Thoracic aorta (tissue), 2 donors: ENCODE results near the gene CALN1. TPM values are rescaled to one million over a fixed set of nuclear protein-coding genes. Genes with fewer than 3 reads are reported as not detected.
"Not testable (repeated sequence)": the region's sequence is repeated elsewhere in the genome, so short reads cannot be mapped to it uniquely, and the experiment has no call there.

Experiments used
- ATAC-seq: fragments of 150-250 bp; one replicate; pipeline ENCODE4 v1.8.0; 2017; ENCODE audit warnings: low read depth; ENCODE audit not compliant: insufficient number of reproducible peaks, low FRiP score
- DNase-seq: peaks from one replicate; pipeline ENCODE4 v3.0.0-alpha.2; 2020; ENCODE audit warnings: low spot score
- H3K27ac ChIP-seq, 2 donors: fragments of 200-600 bp; sonication (generic); 1 replicate in 1 of 2; 2 replicates in 1 of 2; pipeline ENCODE4 v1.5.1; 2016; ENCODE audit warnings: mild to moderate bottlenecking in 2 of 2, moderate library complexity in 2 of 2
- H3K27me3 ChIP-seq: fragments of 200-600 bp; sonication (generic); replicated peaks from 2 replicates; pipeline ENCODE4 v1.6.0; 2016; ENCODE audit warnings: mild to moderate bottlenecking; ENCODE audit not compliant: insufficient read depth
- H3K36me3 ChIP-seq: fragments of 200-600 bp; sonication (generic); one replicate; pipeline ENCODE4 v1.5.1; 2016
- H3K4me1 ChIP-seq, 2 donors: fragments of 200-600 bp; sonication (generic); 1 replicate in 1 of 2; 2 replicates in 1 of 2; pipeline versions ENCODE4 v1.5.1 to v1.6.0; 2016; ENCODE audit warnings: low read depth in 2 of 2, mild to moderate bottlenecking in 1 of 2; ENCODE audit not compliant: control insufficient read depth in 1 of 2
- H3K4me3 ChIP-seq: fragments of 200-600 bp; sonication (generic); 2 replicates; pipeline ENCODE4 v1.5.1; 2016; ENCODE audit warnings: mild to moderate bottlenecking
- H3K9me3 ChIP-seq: fragments of 200-600 bp; sonication (generic); 2 replicates; pipeline ENCODE4 v1.5.1; 2016
- CTCF ChIP-seq: fragments of 200-600 bp; sonication (generic); IDR thresholded peaks from one replicate; pipeline ENCODE4 v1.5.1; 2019; ENCODE audit warnings: antibody characterized with exemption
- total RNA-seq, 2 donors: library from RNA; depleted of rRNA; stranded (reverse); fragments of >200 nt; gene quantifications; one replicate each; pipeline versions ENCODE4 v1.1.0 to v1.2.3, GENCODE V29; 2016

Gene CALN1
- total RNA-seq, 2 donors from 2014 or later, result not detected

GRCh38 chr7:71933426-71933825, 478.7 kb downstream of the CALN1 start:
- Histone ChIP-seq H3K4me1 (no peaks in the 10 kb centered on the region), H3K4me3 (no peak overlapping the region), H3K27me3 (no peaks in the 10 kb centered on the region), H3K27ac (no peak overlapping the region), H3K36me3 (no peaks in the 10 kb centered on the region), H3K9me3 (peaks cover 2% of the 10 kb centered on the region)
- no peak for ATAC-seq
- TF ChIP-seq CTCF, result no peak
- no peak for DNase-seq

- no peak for TF ChIP-seq CTCF
- no peak for DNase-seq
- no peaks in the 10 kb centered on the region for H3K27me3 ChIP-seq
- H3K4me1 ChIP-seq, result no peaks in the 10 kb centered on the region
- ATAC-seq, result no peak
- no peak overlapping the region for H3K27ac ChIP-seq
- peaks cover 2% of the 10 kb centered on the region for H3K9me3 ChIP-seq
- no peaks in the 10 kb centered on the region for H3K36me3 ChIP-seq
- no peak overlapping the region for H3K4me3 ChIP-seq
Measured at GRCh38 chr7:71925663-71926062, 486.5 kb downstream of the CALN1 start.

- not testable (repeated sequence) for H3K27me3 ChIP-seq, ATAC-seq, H3K4me3 ChIP-seq
Measured at GRCh38 chr7:71914204-71914603, 497.9 kb downstream of the CALN1 start.

GRCh38 chr7:71912476-71912875, 499.7 kb downstream of the CALN1 start:
- no peak overlapping the region for H3K4me3 ChIP-seq
- H3K27me3 ChIP-seq, result no peaks in the 10 kb centered on the region
- no peak for ATAC-seq
- no peak for TF ChIP-seq CTCF
- H3K36me3 ChIP-seq, result no peaks in the 10 kb centered on the region
- no peaks in the 10 kb centered on the region for H3K9me3 ChIP-seq
- no peak overlapping the region for H3K27ac ChIP-seq
- H3K4me1 ChIP-seq, result no peaks in the 10 kb centered on the region
- DNase-seq, result no peak

More at GRCh38 chr7:71914204-71914603, 497.9 kb downstream of the CALN1 start:
- H3K27ac ChIP-seq, DNase-seq, H3K9me3 ChIP-seq, H3K36me3 ChIP-seq, H3K4me1 ChIP-seq: not testable (repeated sequence)

GRCh38 chr7:71911051-71911450, 501.1 kb downstream of the CALN1 start:
- Histone ChIP-seq H3K4me1 (no peaks in the 10 kb centered on the region), H3K27me3 (no peaks in the 10 kb centered on the region), H3K27ac (no peak overlapping the region), H3K4me3 (no peak overlapping the region), H3K36me3 (no peaks in the 10 kb centered on the region), H3K9me3 (no peaks in the 10 kb centered on the region)
- DNase-seq, result no peak
- no peak for ATAC-seq
- no peak for TF ChIP-seq CTCF

GRCh38 chr7:71905821-71906220, 506.3 kb downstream of the CALN1 start:
- Histone ChIP-seq H3K4me3 (no peak overlapping the region), H3K9me3 (no peaks in the 10 kb centered on the region), H3K36me3 (no peaks in the 10 kb centered on the region), H3K27me3 (no peaks in the 10 kb centered on the region), H3K4me1 (no peaks in the 10 kb centered on the region), H3K27ac (no peak overlapping the region)
- DNase-seq, result no peak
- no peak for ATAC-seq
- no peak for TF ChIP-seq CTCF
